SK-N-SH (cell line): Measurements from ENCODE around the gene CHSY1. TPM values are rescaled to one million over a fixed set of nuclear protein-coding genes. Genes with fewer than 3 reads are reported as not detected.

Experiments used
- CTCF ChIA-PET: fragments of 300-600, 350-600 bp; formaldehyde crosslinking; extraction: SDS; loops from one replicate; lab custom pipeline; 2021; lab: Yijun Ruan, JAX
- POLR2A ChIA-PET: fragments of 350-600 bp; sonication (Branson Sonifier 250); formaldehyde crosslinking; extraction: SDS; loops from one replicate; lab custom pipeline; 2020; ENCODE audit warnings: antibody characterized with exemption, inconsistent platforms; lab: Yijun Ruan, JAX
- DNase-seq: peaks from one replicate; pipeline ENCODE4 v3.0.0; 2012
- H2AFZ ChIP-seq: fragments of 200-600 bp; sonication (generic); 2 replicates; pipeline ENCODE4 v1.8.1; 2016; ENCODE audit warnings: antibody characterized with exemption, mild to moderate bottlenecking, low read depth
- H3F3A ChIP-seq: fragments of 200-600 bp; sonication (generic); replicated peaks from 2 replicates; pipeline ENCODE3; 2016; ENCODE audit warnings: antibody characterized with exemption, mild to moderate bottlenecking; ENCODE audit not compliant: insufficient read depth
- H3K27ac ChIP-seq, 2 experiments: fragments of 200-500 bp in 1 of 2; fragments of 200-600 bp in 1 of 2; sonication (Bioruptor generic) in 1 of 2; sonication (generic), shearing (Covaris generic) in 1 of 2; 2 replicates each; pipeline versions ENCODE4 v1.5.1 to v1.6.1; 2014 to 2016; ENCODE audit warnings: low read depth in 2 of 2, inconsistent platforms in 1 of 2, low read length in 1 of 2, mild to moderate bottlenecking in 1 of 2, mixed read lengths in 1 of 2
- H3K27me3 ChIP-seq: fragments of 200-600 bp; sonication (generic), shearing (Covaris generic); 2 replicates; pipeline ENCODE4 v1.6.1; 2016; ENCODE audit warnings: mixed run types; ENCODE audit not compliant: insufficient read depth
- H3K36me3 ChIP-seq, 2 experiments: fragments of 200-500 bp in 1 of 2; fragments of 200-600 bp in 1 of 2; sonication (Bioruptor generic) in 1 of 2; sonication (generic) in 1 of 2; replicated peaks in 1 of 2; 2 replicates each; pipeline versions ENCODE3 to v1.5.1; 2014 to 2016; ENCODE audit warnings: low read length in 1 of 2, mild to moderate bottlenecking in 1 of 2; ENCODE audit not compliant: insufficient read depth in 2 of 2, control insufficient read depth in 1 of 2
- H3K4me1 ChIP-seq, 2 experiments: fragments of 200-500 bp in 1 of 2; fragments of 200-600 bp in 1 of 2; sonication (Bioruptor generic) in 1 of 2; sonication (generic), shearing (Covaris generic) in 1 of 2; 2 replicates each; pipeline versions ENCODE4 v1.5.1 to v1.6.1; 2014 to 2016; ENCODE audit warnings: low read depth in 1 of 2, low read length in 1 of 2, mixed run types in 1 of 2; ENCODE audit not compliant: insufficient read depth in 2 of 2, control insufficient read depth in 1 of 2
- H3K4me2 ChIP-seq: fragments of 200-600 bp; sonication (generic), shearing (Covaris generic); 2 replicates; pipeline ENCODE4 v1.6.1; 2017; ENCODE audit warnings: mixed run types
- H3K4me3 ChIP-seq, 2 experiments: fragments of 200-500 bp in 1 of 2; fragments of 200-600 bp in 1 of 2; sonication (Bioruptor generic) in 1 of 2; sonication (generic), shearing (Covaris generic) in 1 of 2; 2 replicates each; pipeline versions ENCODE4 v1.5.1 to v1.8.1; 2014 to 2016; ENCODE audit warnings: low read depth in 2 of 2, inconsistent platforms in 1 of 2, low read length in 1 of 2, mild to moderate bottlenecking in 1 of 2, mixed read lengths in 1 of 2, moderate library complexity in 1 of 2
- H3K79me2 ChIP-seq: fragments of 200-600 bp; sonication (generic); 2 replicates; pipeline ENCODE4 v1.8.1; 2017; ENCODE audit warnings: mild to moderate bottlenecking; ENCODE audit not compliant: insufficient read depth
- H3K9ac ChIP-seq: fragments of 200-600 bp; sonication (generic); 2 replicates; pipeline ENCODE4 v1.6.1; 2017; ENCODE audit warnings: mixed run types
- H3K9me2 ChIP-seq: fragments of 200-600 bp; sonication (generic); 2 replicates; pipeline ENCODE4 v1.6.1; 2017; ENCODE audit warnings: mixed run types
- H3K9me3 ChIP-seq: fragments of 200-600 bp; sonication (generic); 2 replicates; pipeline ENCODE4 v1.6.1; 2017; ENCODE audit warnings: mixed run types, mild to moderate bottlenecking, moderate library complexity
- H4K20me1 ChIP-seq: fragments of 200-600 bp; sonication (generic); 2 replicates; pipeline ENCODE4 v1.6.1; 2017; ENCODE audit warnings: mild to moderate bottlenecking, mixed run types; ENCODE audit not compliant: insufficient read depth
- CHD2 ChIP-seq: fragments of 150-350 bp; IDR thresholded peaks from 2 replicates; pipeline ENCODE4 v1.6.1; 2018; ENCODE audit warnings: low read length; ENCODE audit not compliant: partially characterized antibody
- ELF1 ChIP-seq: IDR thresholded peaks from 2 replicates; pipeline ENCODE4 v1.4.0; 2012
- EP300 ChIP-seq, 2 experiments: IDR thresholded peaks; 2 replicates each; pipeline versions ENCODE4 v1.4.0 to v1.6.1; 2012; ENCODE audit warnings: borderline replicate concordance in 1 of 2, low read depth in 1 of 2, low read length in 1 of 2
- EZH2phosphoT487 ChIP-seq: fragments of 200-600 bp; sonication (generic); IDR thresholded peaks from 2 replicates; pipeline ENCODE4 v1.6.1; 2017; ENCODE audit warnings: low read depth, mixed run types, mild to moderate bottlenecking, antibody characterized with exemption, moderate library complexity, borderline replicate concordance
- FOXJ3 ChIP-seq: sonication (generic); formaldehyde crosslinking; IDR thresholded peaks from 2 replicates; pipeline ENCODE4 v1.5.1; 2020; ENCODE audit warnings: mild to moderate bottlenecking, missing genetic modification reagents
- MAX ChIP-seq: IDR thresholded peaks from 2 replicates; pipeline ENCODE4 v1.4.0; 2012; ENCODE audit warnings: low read depth
- MXI1 ChIP-seq: IDR thresholded peaks from 2 replicates; pipeline ENCODE4 v1.6.1; 2012; ENCODE audit warnings: mild to moderate bottlenecking, low read depth, low read length, improper control_type of control experiment
- NFIC ChIP-seq: IDR thresholded peaks from 2 replicates; pipeline ENCODE4 v1.4.0; 2012; ENCODE audit warnings: borderline replicate concordance
- NRF1 ChIP-seq: IDR thresholded peaks from 2 replicates; pipeline ENCODE4 v1.6.1; 2012; ENCODE audit warnings: low read depth, mild to moderate bottlenecking, low read length
- RFX5 ChIP-seq: IDR thresholded peaks from 2 replicates; pipeline ENCODE4 v1.6.1; 2012; ENCODE audit warnings: mild to moderate bottlenecking, improper control_type of control experiment, low read length
- RXRA ChIP-seq: IDR thresholded peaks from 2 replicates; pipeline ENCODE4 v1.4.0; 2012; ENCODE audit warnings: low read depth, mild to moderate bottlenecking, borderline replicate concordance
- SMC3 ChIP-seq: IDR thresholded peaks from 2 replicates; pipeline ENCODE4 v1.6.1; 2012; ENCODE audit warnings: low read depth, low read length, improper control_type of control experiment
- TAF1 ChIP-seq: IDR thresholded peaks from 2 replicates; pipeline ENCODE4 v1.6.1; 2012; ENCODE audit warnings: low read depth, mild to moderate bottlenecking, low read length, moderate library complexity, borderline replicate concordance
- TCF12 ChIP-seq: IDR thresholded peaks from 2 replicates; pipeline ENCODE4 v1.4.0; 2012
- TEAD4 ChIP-seq: IDR thresholded peaks from 2 replicates; pipeline ENCODE4 v1.4.0; 2012; ENCODE audit warnings: mild to moderate bottlenecking, borderline replicate concordance; ENCODE audit not compliant: insufficient read depth
- WGBS: methylation state at CpG from one replicate; pipeline ENCODE4 v1.1.6; 2017; ENCODE audit warnings: low lambda C conversion rate; 5-methylcytosine and 5-hydroxymethylcytosine counted together
- polyA plus RNA-seq, 3 experiments: library from polyadenylated mRNA; depleted of rRNA; stranded (reverse); fragments of >200 nt; gene quantifications; 2 replicates each; pipeline ENCODE4 v1.2.3, GENCODE V29; 2012
- TF ChIP-seq, protein P1 (sequence below): fragments of 150-350 bp; IDR thresholded peaks from 2 replicates; pipeline ENCODE4 v1.6.1; 2016; ENCODE audit warnings: mild to moderate bottlenecking, low read depth, low read length
- TF ChIP-seq, protein P2 (sequence below): IDR thresholded peaks from 2 replicates; pipeline ENCODE4; 2012
- TF ChIP-seq, protein P3 (sequence below): fragments of 150-350 bp; IDR thresholded peaks from 2 replicates; pipeline ENCODE4 v1.6.1; 2017; ENCODE audit warnings: antibody characterized with exemption, low read length, low read depth, borderline replicate concordance
- TF ChIP-seq, protein P4 (sequence below): fragments of 200-600 bp; sonication (generic); IDR thresholded peaks from 2 replicates; pipeline ENCODE4 v1.6.1; 2017; ENCODE audit warnings: antibody characterized with exemption, mild to moderate bottlenecking, moderate library complexity

Gene CHSY1
- polyA plus RNA-seq, 1 of the 3 experiments (the other 2 are of a cell fraction) = 15.7 TPM

GRCh38 chr15:101147181-101147580, 104.7 kb downstream of the CHSY1 start:
- 72% methylated on average over 5 of the region's 5 CpGs for WGBS
- Histone ChIP-seq H3K9me2 (no peaks in the 10 kb centered on the region), H3K4me1 (peaks cover 0 to 59% of the 10 kb centered on the region in 2 experiments; a peak in 2 of 4 replicates), H3K9me3 (no peaks in the 10 kb centered on the region), H3K4me3 (no peak overlapping the region), H4K20me1 (no peaks in the 10 kb centered on the region), H3F3A (no peaks in the 10 kb centered on the region), H2AFZ (no peak overlapping the region), H3K9ac (no peak overlapping the region), H3K27me3 (no peaks in the 10 kb centered on the region), H3K79me2 (no peaks in the 10 kb centered on the region), H3K4me2 (no peak overlapping the region), H3K27ac (peak overlapping the region in 1 of 2 experiments; percentile 100; a peak in 2 of 4 replicates), H3K36me3 (no peaks in the 10 kb centered on the region)
- no peak for TF ChIP-seq SMC3
- no peak for TF ChIP-seq NFIC
- no peak for TF ChIP-seq ELF1
- TF ChIP-seq, protein P1, sequence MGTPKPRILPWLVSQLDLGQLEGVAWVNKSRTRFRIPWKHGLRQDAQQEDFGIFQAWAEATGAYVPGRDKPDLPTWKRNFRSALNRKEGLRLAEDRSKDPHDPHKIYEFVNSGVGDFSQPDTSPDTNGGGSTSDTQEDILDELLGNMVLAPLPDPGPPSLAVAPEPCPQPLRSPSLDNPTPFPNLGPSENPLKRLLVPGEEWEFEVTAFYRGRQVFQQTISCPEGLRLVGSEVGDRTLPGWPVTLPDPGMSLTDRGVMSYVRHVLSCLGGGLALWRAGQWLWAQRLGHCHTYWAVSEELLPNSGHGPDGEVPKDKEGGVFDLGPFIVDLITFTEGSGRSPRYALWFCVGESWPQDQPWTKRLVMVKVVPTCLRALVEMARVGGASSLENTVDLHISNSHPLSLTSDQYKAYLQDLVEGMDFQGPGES = no peak
- TF ChIP-seq TAF1 = no peak
- no peak for TF ChIP-seq RXRA
- TF ChIP-seq CHD2 = no peak
- CTCF ChIA-PET = interaction anchor here (0.7 kb wide), 1 partner anchor 107 kb away, joined by 3 read pairs; no protein-coding TSS in a partner anchor
- POLR2A ChIA-PET = no interaction called here
- no peak for DNase-seq

DNA sequence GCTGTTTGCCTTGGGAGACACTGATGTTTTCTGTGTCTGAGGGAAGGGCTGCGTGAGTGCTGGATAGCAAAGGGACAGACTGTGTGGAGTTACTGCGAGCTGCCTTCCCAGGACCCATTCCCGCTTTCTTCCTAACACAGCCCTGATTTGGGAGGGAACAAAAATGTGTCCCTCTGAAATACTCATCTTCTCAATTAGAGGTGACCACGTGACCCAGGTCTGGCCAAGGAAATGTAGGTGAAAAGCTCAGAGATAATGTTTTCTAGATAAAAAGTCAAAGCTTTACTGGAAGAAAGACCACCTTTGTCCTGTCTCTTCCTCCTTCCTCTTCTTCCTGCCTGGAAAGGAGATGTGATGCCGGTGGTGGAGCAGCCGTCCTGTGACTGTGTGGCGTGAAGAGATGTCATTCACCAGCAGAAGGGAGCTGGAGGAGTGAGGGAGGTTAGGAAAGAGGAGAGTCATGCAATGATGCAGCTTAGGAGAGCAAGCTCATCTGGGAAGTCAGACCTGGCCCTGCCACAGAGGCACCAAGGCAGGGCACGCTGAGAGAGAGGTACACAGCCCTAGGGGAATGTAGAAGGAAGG, 105.6 kb downstream of the CHSY1 start:
- no peaks in the 10 kb centered on the region for H3K27me3 ChIP-seq
- H3K9me2 ChIP-seq = no peaks in the 10 kb centered on the region
- CTCF ChIA-PET = interaction anchor here (0.9 to 1.3 kb wide), 4 partner anchors 72 to 495 kb away, joined by 3 read pairs; no protein-coding TSS in a partner anchor
- POLR2A ChIA-PET = no interaction called here
- peak overlapping the region in 1 of 2 experiments; percentile 19; a peak in 1 of 4 replicates for H3K27ac ChIP-seq
- H3K79me2 ChIP-seq = no peaks in the 10 kb centered on the region
- no peaks in the 10 kb centered on the region for H3F3A ChIP-seq
- H3K9ac ChIP-seq = no peak overlapping the region
- no peak for DNase-seq
- no peak overlapping the region for H3K4me2 ChIP-seq
- 86% methylated on average over 8 of the region's 8 CpGs for WGBS
- H2AFZ ChIP-seq = no peak overlapping the region
- H4K20me1 ChIP-seq = no peaks in the 10 kb centered on the region
- TF ChIP-seq MXI1 (no peak), SMC3 (no peak), NRF1 (no peak), FOXJ3 (CRISPR knock-in tag) (no peak), EP300 (IDR thresholded peaks at IDR 0.05; ENCODE audit: borderline replicate concordance in 1 of 2, low read depth in 1 of 2, low read length in 1 of 2) (no peak), EZH2phosphoT487 (no peak), TEAD4 (no peak), MAX (no peak), RFX5 (no peak), TCF12 (no peak)
- TF ChIP-seq, protein P2, sequence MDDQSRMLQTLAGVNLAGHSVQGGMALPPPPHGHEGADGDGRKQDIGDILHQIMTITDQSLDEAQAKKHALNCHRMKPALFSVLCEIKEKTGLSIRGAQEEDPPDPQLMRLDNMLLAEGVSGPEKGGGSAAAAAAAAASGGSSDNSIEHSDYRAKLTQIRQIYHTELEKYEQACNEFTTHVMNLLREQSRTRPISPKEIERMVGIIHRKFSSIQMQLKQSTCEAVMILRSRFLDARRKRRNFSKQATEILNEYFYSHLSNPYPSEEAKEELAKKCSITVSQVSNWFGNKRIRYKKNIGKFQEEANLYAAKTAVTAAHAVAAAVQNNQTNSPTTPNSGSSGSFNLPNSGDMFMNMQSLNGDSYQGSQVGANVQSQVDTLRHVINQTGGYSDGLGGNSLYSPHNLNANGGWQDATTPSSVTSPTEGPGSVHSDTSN = no peak
- TF ChIP-seq, protein P3, sequence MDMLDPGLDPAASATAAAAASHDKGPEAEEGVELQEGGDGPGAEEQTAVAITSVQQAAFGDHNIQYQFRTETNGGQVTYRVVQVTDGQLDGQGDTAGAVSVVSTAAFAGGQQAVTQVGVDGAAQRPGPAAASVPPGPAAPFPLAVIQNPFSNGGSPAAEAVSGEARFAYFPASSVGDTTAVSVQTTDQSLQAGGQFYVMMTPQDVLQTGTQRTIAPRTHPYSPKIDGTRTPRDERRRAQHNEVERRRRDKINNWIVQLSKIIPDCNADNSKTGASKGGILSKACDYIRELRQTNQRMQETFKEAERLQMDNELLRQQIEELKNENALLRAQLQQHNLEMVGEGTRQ = no peak
- TF ChIP-seq, protein P4, sequence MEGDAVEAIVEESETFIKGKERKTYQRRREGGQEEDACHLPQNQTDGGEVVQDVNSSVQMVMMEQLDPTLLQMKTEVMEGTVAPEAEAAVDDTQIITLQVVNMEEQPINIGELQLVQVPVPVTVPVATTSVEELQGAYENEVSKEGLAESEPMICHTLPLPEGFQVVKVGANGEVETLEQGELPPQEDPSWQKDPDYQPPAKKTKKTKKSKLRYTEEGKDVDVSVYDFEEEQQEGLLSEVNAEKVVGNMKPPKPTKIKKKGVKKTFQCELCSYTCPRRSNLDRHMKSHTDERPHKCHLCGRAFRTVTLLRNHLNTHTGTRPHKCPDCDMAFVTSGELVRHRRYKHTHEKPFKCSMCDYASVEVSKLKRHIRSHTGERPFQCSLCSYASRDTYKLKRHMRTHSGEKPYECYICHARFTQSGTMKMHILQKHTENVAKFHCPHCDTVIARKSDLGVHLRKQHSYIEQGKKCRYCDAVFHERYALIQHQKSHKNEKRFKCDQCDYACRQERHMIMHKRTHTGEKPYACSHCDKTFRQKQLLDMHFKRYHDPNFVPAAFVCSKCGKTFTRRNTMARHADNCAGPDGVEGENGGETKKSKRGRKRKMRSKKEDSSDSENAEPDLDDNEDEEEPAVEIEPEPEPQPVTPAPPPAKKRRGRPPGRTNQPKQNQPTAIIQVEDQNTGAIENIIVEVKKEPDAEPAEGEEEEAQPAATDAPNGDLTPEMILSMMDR = no peak
- no peaks in the 10 kb centered on the region for H3K36me3 ChIP-seq
- peaks cover 0 to 55% of the 10 kb centered on the region in 2 experiments; a peak in 2 of 4 replicates for H3K4me1 ChIP-seq
- no peak overlapping the region for H3K4me3 ChIP-seq
- H3K9me3 ChIP-seq = no peaks in the 10 kb centered on the region
